Activated T-cell treated with anti-CD3 and anti-CD28 coated beads for 24 hours (primary cell): ENCODE data around the gene LTC4S.
"Not testable (repeated sequence)": the region's sequence is repeated elsewhere in the genome, so short reads cannot be mapped to it uniquely, and the experiment has no call there.

ENCODE experiments used
- DNase-seq: peaks from one replicate; pipeline ENCODE4 v3.0.0-alpha.2; 2020; ENCODE audit warnings: low read depth

Gene LTC4S

GRCh38 chr5:179825655-179826182 lies 31.9 kb downstream of the LTC4S start:
- no peak for DNase-seq

GRCh38 chr5:179827680-179828079 lies 33.9 kb downstream of the LTC4S start:
- DNase-seq, result peak; percentile 47

- no peak for DNase-seq
Measured at GRCh38 chr5:179828756-179829421, 35.1 kb downstream of the LTC4S start.

- no peak for DNase-seq
Measured at GRCh38 chr5:179829732-179830435, 36.1 kb downstream of the LTC4S start.

GRCh38 chr5:179830818-179831468 lies 37.2 kb downstream of the LTC4S start:
- no peak for DNase-seq

- DNase-seq, result no peak
Measured at GRCh38 chr5:179832039-179832745, 38.4 kb downstream of the LTC4S start.

- DNase-seq, result no peak
Measured at GRCh38 chr5:179833056-179833708, 39.4 kb downstream of the LTC4S start.

- no peak for DNase-seq
Measured at GRCh38 chr5:179833709-179834070, 39.9 kb downstream of the LTC4S start.

- DNase-seq, result no peak
Measured at GRCh38 chr5:179834120-179834519, 40.3 kb downstream of the LTC4S start.

GRCh38 chr5:179834871-179835270 lies 41.1 kb downstream of the LTC4S start:
- not testable (repeated sequence) for DNase-seq

GRCh38 chr5:179836225-179837019 lies 42.6 kb downstream of the LTC4S start:
- DNase-seq, result no peak

GRCh38 chr5:179837076-179838011 lies 43.6 kb downstream of the LTC4S start:
- no peak for DNase-seq

GRCh38 chr5:179839328-179840256 lies 45.8 kb downstream of the LTC4S start:
- DNase-seq, result no peak

- DNase-seq, result no peak
Measured at GRCh38 chr5:179840321-179840720, 46.5 kb downstream of the LTC4S start.

- no peak for DNase-seq
Measured at GRCh38 chr5:179840766-179841165, 47.0 kb downstream of the LTC4S start.

- no peak for DNase-seq
Measured at GRCh38 chr5:179841621-179842020, 47.8 kb downstream of the LTC4S start.
